Daoy (cell line): ENCODE results near the gene NDUFB2. TPM values are rescaled to one million over a fixed set of nuclear protein-coding genes. Genes with fewer than 3 reads are reported as not detected.
"Not testable (repeated sequence)": the region's sequence is repeated elsewhere in the genome, so short reads cannot be mapped to it uniquely, and the experiment has no call there.

Source experiments
- DNase-seq: peaks from one replicate; pipeline ENCODE4 v3.0.0-alpha.2; 2015; ENCODE audit warnings: low read depth
- total RNA-seq: library from RNA; depleted of rRNA; stranded (reverse); fragments of >200 nt; shearing (Covaris generic); gene quantifications from 2 replicates; pipeline ENCODE4 v1.2.3, GENCODE V29; 2014

The NDUFB2 gene
- total RNA-seq, 1 experiment from 2014 or later = 566 TPM

DNA sequence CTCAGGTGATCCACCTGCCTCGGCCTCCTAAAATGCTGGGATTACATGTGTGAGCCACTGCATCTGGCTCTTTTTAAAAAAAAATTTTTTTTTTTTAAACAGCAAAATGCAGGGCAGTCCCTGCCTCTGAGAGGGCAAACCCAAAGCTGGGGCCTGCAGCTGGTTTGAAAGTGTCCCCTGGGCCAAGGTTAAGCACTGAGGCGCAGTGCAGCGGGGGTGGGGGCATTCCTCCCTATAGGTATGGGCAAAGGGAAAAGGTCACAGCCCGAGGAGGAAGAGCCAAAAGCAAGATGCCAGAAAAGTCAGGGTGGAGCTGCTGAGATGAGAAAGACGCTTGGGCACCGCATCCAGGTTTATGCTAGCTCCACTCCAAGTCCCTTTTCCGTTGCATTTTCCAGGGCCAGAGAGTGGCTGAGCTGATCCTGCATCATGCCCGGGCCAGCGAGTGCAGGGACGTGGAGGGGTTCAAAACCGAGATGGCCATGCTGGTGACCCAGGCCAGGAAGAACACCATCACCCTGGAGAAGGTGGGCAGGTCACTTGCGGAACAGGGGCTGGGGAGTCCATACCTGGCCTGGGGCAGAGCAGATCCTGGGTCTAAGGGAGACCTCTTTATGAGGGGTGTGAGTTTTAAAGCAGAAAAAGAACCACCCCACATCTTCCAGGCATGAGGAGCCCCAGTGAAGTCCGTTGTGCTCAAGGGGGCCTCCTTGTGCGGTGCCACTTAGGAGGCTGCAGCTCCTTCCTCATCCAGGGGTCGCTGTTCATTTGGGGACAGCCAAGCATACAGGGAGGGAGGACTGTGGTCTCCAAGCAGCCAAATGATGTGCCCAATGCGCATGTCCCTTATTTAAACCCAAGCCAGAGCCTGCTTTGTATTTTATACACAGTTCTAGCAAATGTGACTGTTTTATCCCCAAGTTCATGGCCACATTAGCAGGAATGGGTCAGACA, 7.0 kb upstream of the NDUFB2 start:
- DNase-seq = no peak

GRCh38 chr7:140691376-140692045, 5.0 kb upstream of the NDUFB2 start:
- no peak for DNase-seq

DNA sequence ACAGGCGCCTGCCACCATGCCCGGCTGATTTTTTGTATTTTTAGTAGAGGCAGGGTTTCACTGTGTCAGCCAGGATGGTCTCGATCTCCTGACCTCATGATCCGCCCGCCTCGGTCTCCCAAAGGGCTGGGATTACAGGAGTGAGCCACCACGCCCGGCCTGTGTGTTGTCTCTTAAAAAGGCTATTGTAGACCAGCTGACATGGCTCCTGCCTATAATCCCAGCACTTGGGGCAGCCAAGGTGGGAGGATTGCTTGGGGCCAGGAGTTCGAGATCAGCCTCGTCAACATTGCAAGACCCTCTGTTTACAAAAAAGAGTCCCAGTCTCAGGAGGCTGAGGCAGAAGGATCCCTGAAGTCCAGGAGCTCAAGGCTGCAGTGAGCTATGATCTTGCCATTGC, 2.7 kb upstream of the NDUFB2 start:
- not testable (repeated sequence) for DNase-seq

DNA sequence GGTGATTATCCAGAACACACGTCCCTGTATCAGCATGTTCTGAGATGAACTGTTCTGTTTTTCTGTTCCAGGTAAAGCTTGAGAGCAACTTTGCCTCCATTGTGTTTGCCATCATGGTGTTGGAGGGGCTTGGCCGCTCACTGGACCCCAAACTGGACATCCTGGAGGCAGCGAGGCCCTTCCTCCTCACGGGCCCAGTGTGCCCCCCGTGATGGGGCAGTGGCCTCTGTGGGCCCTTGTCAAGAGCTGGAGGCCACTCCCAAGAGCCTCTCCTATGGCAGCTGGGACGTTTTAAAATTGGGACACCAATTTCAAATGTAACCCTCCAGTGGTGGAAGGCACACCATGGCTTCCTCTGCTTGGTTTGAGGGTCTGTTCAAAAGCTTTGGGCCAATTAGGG, 1.9 kb upstream of the NDUFB2 start:
- DNase-seq = no peak

DNA sequence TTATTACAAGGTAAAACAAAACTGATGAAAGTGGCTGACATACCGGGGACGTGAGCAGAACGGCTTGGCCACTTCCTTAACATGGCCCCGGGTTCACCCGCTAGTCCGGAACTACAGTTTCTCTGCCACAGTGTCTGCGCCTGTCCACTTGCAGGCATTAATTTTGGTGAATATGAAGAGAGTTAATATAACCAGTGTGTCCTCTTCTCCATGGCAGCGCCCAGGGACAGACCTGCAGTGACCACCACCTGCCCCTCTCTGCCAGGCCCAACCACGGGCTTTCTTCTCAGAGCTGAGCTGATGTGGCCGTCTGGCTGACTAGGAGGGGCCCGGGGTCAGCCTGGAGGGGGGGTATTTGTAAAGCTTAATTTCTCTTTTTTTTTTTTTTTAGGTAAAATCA, 1.1 kb upstream of the NDUFB2 start:
- DNase-seq = no peak

DNA sequence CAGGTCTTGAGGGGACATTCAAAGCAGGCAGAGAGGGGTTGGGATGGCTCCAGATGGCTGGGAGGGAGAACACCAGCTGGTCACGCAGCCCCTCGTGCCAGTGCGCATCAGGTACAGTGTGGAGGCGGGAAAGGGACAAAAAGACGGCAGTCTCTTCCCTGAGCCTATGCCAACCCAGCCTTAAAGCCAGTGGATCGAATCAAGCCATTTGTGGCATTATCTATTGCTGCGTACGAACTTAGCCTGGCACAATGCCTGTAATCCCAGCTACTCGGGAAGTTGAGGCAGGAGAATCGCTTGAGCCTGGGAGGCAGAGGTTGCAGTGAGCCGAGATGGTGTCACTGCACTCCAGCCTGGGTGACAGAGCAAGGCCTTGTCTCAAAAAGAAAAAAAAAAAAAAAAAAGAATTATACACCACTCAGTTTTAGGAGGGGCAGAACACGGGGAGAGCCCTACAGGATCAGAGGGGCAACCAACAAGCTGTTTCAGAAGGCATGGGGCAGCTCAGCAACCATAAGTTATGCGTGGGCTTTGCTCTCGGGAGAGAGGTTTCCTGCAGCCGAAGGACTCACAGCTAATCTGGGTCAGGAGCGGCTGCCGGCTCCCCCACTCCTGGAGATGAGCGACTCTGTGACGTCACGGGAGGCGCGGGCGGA, 356 bp upstream of the NDUFB2 start:
- peak; percentile 96 for DNase-seq

GRCh38 chr7:140697447-140698143, 1.1 kb downstream of the NDUFB2 start:
- DNase-seq = no peak

GRCh38 chr7:140698477-140698876, 2.0 kb downstream of the NDUFB2 start:
- DNase-seq = no peak

GRCh38 chr7:140702774-140703173, 6.3 kb downstream of the NDUFB2 start:
- DNase-seq = no peak

DNA sequence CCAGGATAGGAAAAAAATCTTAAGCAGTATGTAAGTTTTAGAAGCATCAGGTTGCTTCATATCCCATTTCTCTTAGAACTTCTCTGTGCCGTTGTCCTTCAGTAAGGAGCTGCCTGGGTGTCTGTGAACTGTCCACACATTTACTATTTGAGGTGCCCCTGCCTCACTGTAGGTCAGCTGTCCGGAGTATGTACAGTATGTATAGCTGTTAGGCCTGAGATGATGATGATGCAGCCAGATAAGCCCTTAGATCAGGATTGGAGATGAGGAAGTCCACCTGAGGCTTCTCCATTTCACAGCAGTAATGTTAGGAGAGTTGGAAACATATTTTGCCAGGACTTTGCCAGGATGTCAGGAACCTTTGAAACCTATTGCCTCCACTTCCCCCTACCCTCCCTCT, 7.7 kb downstream of the NDUFB2 start:
- DNase-seq = no peak

DNA sequence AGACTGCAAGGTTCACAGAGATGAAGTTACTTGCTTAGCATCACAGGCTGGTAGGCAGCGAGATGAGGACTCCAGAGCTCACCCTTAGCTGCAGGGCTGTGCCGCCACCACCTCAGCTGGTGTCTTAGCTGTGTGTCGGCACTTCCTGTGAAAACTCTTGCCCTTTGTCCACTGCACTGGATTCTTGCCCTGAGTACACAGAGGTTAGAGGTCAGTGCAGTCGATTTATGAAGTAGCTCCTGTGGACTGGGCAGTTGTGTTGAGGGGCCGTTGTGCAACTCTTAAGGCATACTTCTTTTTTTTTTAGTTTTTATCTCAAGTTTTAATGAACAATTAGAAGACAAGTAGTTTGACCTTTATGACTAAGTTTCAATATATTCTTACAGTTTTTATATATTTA, 10.6 kb downstream of the NDUFB2 start:
- DNase-seq = no peak

DNA sequence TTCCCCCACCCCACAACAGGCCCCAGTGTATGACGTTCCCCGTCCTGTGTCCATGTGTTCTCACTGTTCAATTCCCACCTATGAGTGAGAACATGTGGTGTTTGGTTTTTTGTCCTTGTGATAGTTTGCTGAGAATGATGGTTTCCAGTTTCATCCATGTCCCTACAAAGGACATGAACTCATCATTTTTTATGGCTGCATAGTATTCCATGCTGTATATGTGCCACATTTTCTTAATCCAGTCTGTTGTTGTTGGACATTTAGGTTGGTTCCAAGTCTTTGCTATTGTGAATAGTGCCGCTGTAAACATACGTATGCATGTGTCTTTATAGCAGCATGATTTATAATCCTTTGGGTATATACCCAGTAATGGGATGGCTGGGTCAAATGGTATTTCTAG, 12.3 kb downstream of the NDUFB2 start:
- DNase-seq = not testable (repeated sequence)

DNA sequence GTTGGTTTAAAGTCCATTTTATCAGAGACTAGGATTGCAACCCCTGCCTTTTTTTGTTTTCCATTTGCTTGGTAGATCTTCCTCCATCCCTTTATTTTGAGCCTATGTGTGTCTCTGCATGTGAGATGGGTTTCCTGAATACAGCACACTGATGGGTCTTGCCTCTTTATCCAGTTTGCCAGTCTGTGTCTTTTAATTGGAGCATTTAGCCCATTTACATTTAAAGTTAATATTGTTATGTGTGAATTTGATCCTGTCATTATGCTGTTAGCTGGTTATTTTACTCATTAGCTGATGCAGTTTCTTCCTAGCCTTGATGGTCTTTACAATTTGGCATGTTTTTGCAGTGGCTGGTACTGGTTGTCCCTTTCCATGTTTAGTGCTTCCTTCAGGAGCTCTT, 15.9 kb downstream of the NDUFB2 start:
- not testable (repeated sequence) for DNase-seq

DNA sequence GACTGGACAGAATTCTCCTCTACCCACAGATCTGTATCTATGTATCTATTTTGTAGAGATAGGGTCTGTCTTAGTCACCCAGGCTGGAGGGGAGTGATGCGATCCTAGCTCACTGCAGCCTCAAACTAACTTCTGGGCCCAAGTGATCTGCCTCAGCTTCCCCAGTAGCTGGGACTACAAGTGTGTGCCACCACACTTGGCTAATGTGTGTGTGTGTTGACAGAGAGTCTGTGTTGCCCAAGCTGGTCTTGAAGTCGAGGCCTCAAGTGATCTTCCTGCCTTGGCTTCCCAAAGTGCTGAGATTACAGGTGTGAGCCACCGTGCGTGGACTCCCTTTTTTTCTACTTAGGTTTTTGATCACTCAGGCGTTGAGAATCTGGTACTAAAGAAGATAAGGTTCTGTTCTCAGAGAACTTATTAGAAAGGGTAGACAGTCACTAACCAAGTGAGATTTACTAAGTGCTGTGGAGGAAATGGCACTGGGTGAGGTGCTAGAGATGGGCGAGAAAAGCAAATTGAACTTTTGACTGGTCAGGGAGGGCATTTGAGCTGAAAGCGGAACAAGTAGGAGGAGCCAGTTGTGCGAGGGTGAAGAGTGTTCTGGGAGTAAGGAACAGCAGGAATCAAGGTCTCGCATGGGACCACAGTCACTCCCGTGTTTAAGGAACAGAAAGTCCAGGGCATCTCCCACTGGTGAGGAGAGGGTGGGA, 18.0 kb downstream of the NDUFB2 start:
- DNase-seq = no peak

DNA sequence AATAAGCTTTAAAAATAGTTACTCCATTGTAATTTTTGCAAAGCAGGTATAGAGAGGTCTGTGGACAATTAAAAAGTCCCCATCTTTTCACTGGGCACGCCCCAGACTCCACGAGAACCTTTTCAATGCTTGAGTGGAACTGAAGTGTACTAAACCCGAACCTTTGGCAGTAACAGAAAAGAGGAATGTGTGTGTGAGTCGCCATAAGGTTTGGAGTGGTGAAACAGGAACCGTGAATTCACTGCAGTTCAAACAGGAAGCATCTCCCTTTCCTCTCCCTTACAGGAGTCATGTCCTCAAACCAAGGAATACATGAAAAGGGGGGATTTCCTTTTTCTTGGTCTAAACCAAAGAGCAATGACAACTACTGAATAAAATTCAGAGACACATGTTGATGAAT, 23.2 kb downstream of the NDUFB2 start:
- no peak for DNase-seq

DNA sequence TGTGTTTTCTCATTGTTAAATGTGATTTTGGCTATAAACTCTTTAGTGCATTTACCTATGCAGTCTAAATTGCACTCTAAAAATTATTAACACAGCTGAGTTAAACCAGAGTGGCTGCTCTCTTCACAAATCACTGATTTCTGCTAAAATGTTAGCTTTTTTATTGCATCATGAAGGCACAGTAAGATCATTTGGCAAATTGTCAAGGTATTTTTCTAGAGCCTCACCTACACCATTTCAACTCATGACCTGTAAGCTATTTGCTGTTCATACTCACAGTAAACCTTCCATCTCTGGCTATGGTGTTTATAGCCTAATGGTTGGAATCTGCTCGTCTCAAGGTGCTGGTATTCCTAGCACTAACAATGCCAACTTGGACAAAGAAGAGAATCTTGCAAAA, 25.7 kb downstream of the NDUFB2 start:
- no peak for DNase-seq

DNA sequence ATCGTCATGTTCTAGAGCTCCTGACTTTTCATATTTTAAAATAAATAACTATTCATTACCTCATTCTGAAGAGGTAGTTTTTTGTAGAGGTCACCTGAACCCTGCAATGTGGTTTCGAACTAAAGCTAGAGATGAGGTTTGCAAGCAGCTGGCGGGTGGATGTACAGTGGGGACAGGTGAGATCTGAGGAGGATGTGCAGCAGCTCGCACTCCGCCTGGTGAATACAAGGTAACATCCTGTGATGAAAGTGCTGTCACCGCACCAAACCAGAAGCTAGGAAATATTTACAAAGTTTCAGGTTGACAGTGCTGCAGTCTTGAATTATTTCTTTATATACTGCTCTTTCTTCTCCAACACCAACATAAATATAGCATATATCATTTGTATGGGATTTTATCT, 26.5 kb downstream of the NDUFB2 start:
- no peak for DNase-seq

DNA sequence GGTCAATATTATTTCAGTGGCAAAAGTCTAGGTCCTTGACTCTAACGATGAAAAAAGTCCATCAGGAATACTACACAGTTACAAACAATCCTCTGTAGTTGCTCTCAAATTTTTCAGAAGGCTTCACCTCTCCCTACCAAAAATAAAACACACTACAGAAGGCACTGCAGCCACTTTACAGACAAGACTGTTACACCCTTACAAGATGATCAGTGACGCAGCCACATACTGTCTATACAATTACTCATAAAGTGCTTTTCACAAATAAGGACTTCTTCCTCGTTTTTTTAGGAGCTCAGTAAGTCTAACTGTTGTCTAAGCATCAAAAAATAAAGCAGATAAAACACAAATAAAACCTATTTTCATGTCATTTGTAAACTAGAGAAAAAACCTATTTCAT, 27.1 kb downstream of the NDUFB2 start:
- no peak for DNase-seq

GRCh38 chr7:140724706-140725105, 28.2 kb downstream of the NDUFB2 start:
- no peak for DNase-seq

DNA sequence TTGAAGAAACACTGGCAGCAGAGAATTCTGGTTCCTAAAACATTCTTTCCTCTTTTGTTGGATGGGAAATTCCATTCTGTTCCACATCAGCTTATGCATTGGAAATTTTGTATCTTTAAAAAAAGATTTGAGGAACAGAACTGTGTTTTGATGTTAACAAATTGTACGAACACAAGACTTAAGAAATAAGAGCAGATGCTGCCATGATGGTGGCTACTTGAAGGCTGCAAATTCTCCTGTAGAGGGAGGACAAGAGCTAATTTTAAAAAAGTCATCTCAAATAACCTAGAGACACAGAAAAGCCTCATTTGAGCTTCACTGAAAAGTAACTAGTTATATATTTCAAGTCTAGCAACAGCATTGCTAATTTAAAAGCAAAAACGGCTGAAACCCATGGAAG, 29.8 kb downstream of the NDUFB2 start:
- no peak for DNase-seq

DNA sequence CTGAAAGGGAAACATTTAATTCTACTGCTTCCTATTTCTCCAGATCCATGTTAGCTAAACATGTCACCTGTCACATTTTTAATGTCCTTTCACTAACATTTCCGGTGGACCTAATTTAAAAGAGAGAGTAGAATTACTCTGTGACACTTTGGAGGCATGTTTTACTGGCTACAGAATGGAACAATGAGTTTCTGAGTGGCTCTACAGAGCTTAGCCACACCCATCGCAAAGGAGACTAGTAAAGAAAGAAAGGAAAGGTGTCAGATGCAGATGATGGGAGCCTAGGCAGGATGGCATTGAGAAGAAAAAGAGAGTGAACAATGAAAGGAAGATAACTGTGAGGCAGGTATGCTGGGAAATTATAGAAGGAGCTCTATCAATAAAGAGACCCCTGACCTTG, 35.9 kb downstream of the NDUFB2 start:
- DNase-seq = no peak
